IMR-90 (cell line): Measurements from ENCODE around the gene PNKD. TPM values are rescaled to one million over a fixed set of nuclear protein-coding genes. Genes with fewer than 3 reads are reported as not detected.

Experiments
- ATAC-seq: fragments of 200-7000 bp; cut with Tn5 transposase; 2 replicates; pipeline ENCODE4 v1.9.1; 2020; ENCODE audit warnings: low read depth, mild to moderate bottlenecking, moderate library complexity
- BruUV-seq: library from RNA; stranded (reverse); fragments of 400-500 nt; replicated peaks from 2 replicates; lab custom pipeline; 2021; lab: Mats Ljungman, UMichigan
- CTCF ChIA-PET: fragments of 300-600 bp; formaldehyde crosslinking; extraction: SDS; loops from one replicate; lab custom pipeline; 2021; ENCODE audit warnings: antibody characterized with exemption; lab: Yijun Ruan, JAX
- POLR2A ChIA-PET: fragments of 300-600 bp; sonication (Branson Sonifier 250); formaldehyde crosslinking; loops from one replicate; lab custom pipeline; 2022; ENCODE audit warnings: antibody characterized with exemption; ENCODE audit not compliant: unreplicated experiment; lab: Charles Lee
- DNase-seq: peaks from one replicate; pipeline ENCODE4 v3.0.0; 2013
- H2AFZ ChIP-seq: replicated peaks from 2 replicates; pipeline ENCODE3; 2013; ENCODE audit warnings: low read length, mild to moderate bottlenecking; ENCODE audit not compliant: poor library complexity
- H2AK5ac ChIP-seq: 2 replicates; pipeline ENCODE4 v1.6.1; 2013; ENCODE audit warnings: low read depth, low read length, inconsistent platforms
- H2AK9ac ChIP-seq: replicated peaks from 2 replicates; pipeline ENCODE3; 2013; ENCODE audit warnings: mild to moderate bottlenecking, low read depth, low read length, moderate library complexity; ENCODE audit not compliant: poor library complexity
- H2BK120ac ChIP-seq: 2 replicates; pipeline ENCODE4 v1.6.1; 2013; ENCODE audit warnings: low read depth, low read length, inconsistent platforms
- H2BK15ac ChIP-seq: 3 replicates; pipeline ENCODE4 v1.6.1; 2013; ENCODE audit warnings: low read depth, low read length, inconsistent platforms
- H2BK20ac ChIP-seq: 2 replicates; pipeline ENCODE4 v1.6.1; 2013; ENCODE audit warnings: low read depth, mild to moderate bottlenecking, inconsistent platforms, low read length, moderate library complexity
- H2BK5ac ChIP-seq: 2 replicates; pipeline ENCODE4 v1.6.1; 2013; ENCODE audit warnings: mild to moderate bottlenecking, low read depth, low read length, inconsistent platforms; ENCODE audit not compliant: poor library complexity, severe bottlenecking
- H3K14ac ChIP-seq: replicated peaks from 2 replicates; pipeline ENCODE4 v1.6.1; 2013; ENCODE audit warnings: low read depth, low read length, inconsistent platforms
- H3K18ac ChIP-seq: 2 replicates; pipeline ENCODE4 v1.6.1; 2013; ENCODE audit warnings: low read depth, low read length, control low read depth
- H3K23ac ChIP-seq: 2 replicates; pipeline ENCODE4 v1.6.1; 2013; ENCODE audit warnings: low read depth, low read length, inconsistent platforms
- H3K27ac ChIP-seq: 2 replicates; pipeline ENCODE4 v1.5.1; 2013; ENCODE audit warnings: mild to moderate bottlenecking, control low read depth, low read length; ENCODE audit not compliant: insufficient read depth
- H3K27me3 ChIP-seq: 2 replicates; pipeline ENCODE4 v1.6.1; 2013; ENCODE audit warnings: low read length; ENCODE audit not compliant: control insufficient read depth, insufficient read depth
- H3K36me3 ChIP-seq: 2 replicates; pipeline ENCODE4 v1.6.1; 2013; ENCODE audit warnings: low read length, mixed read lengths; ENCODE audit not compliant: control insufficient read depth, insufficient read depth
- H3K4ac ChIP-seq: 2 replicates; pipeline ENCODE4 v1.6.1; 2013; ENCODE audit warnings: low read depth, low read length, inconsistent platforms
- H3K4me1 ChIP-seq: 2 replicates; pipeline ENCODE4 v1.6.1; 2013; ENCODE audit warnings: low read length, mixed read lengths; ENCODE audit not compliant: control insufficient read depth, insufficient read depth
- H3K4me2 ChIP-seq: 2 replicates; pipeline ENCODE4 v1.6.1; 2013; ENCODE audit warnings: low read depth, mild to moderate bottlenecking, control low read depth, low read length, moderate library complexity
- H3K4me3 ChIP-seq: 2 replicates; pipeline ENCODE4 v1.5.1; 2013; ENCODE audit warnings: low read depth, mild to moderate bottlenecking, control low read depth, low read length, moderate library complexity; ENCODE audit not compliant: insufficient read depth
- H3K56ac ChIP-seq: 2 replicates; pipeline ENCODE4 v1.6.1; 2013; ENCODE audit warnings: low read length, inconsistent platforms; ENCODE audit not compliant: insufficient read depth; ENCODE audit errors: extremely low read depth
- H3K79me1 ChIP-seq, 2 experiments: 2 replicates each; pipeline ENCODE4 v1.6.1; 2013; ENCODE audit warnings: low read length in 2 of 2, inconsistent platforms in 1 of 2, low read depth in 1 of 2
- H3K9ac ChIP-seq: 2 replicates; pipeline ENCODE4 v1.6.1; 2013; ENCODE audit warnings: low read depth, low read length, control low read depth
- H3K9me1 ChIP-seq: 2 replicates; pipeline ENCODE4 v1.6.1; 2013; ENCODE audit warnings: low read length, inconsistent platforms; ENCODE audit not compliant: insufficient read depth
- H3K9me3 ChIP-seq: 2 replicates; pipeline ENCODE4 v1.6.1; 2013; ENCODE audit warnings: low read length; ENCODE audit not compliant: control insufficient read depth, insufficient read depth
- H4K20me1 ChIP-seq: 2 replicates; pipeline ENCODE4 v1.6.1; 2013; ENCODE audit warnings: low read length, inconsistent platforms; ENCODE audit not compliant: insufficient read depth
- H4K5ac ChIP-seq: 2 replicates; pipeline ENCODE4 v1.6.1; 2013; ENCODE audit warnings: mild to moderate bottlenecking, low read depth, low read length, control low read depth
- H4K8ac ChIP-seq, 2 experiments: 2 replicates each; pipeline ENCODE4 v1.6.1; 2013; ENCODE audit warnings: low read depth in 2 of 2, low read length in 2 of 2, control low read depth in 1 of 2, inconsistent platforms in 1 of 2
- H4K91ac ChIP-seq: 2 replicates; pipeline ENCODE4 v1.6.1; 2013; ENCODE audit warnings: low read depth, low read length, inconsistent platforms; ENCODE audit not compliant: insufficient read depth
- BHLHE40 ChIP-seq: fragments of 150-350 bp; IDR thresholded peaks from 2 replicates; pipeline ENCODE4 v1.6.1; 2016; ENCODE audit warnings: mild to moderate bottlenecking, low read depth, low read length
- CEBPB ChIP-seq: IDR thresholded peaks from 2 replicates; pipeline ENCODE4 v1.6.1; 2012; ENCODE audit warnings: low read depth, low read length, improper control_type of control experiment
- CHD1 ChIP-seq: IDR thresholded peaks from 2 replicates; pipeline ENCODE4 v1.6.1; 2012; ENCODE audit warnings: low read depth, low read length, improper control_type of control experiment
- CTCF ChIP-seq: conservative IDR thresholded peaks from 2 replicates; pipeline ENCODE4 v1.5.1; 2012; ENCODE audit warnings: mild to moderate bottlenecking, low read depth, low read length, improper control_type of control experiment
- ELK1 ChIP-seq: fragments of 150-350 bp; IDR thresholded peaks from 2 replicates; pipeline ENCODE4 v1.6.1; 2016; ENCODE audit warnings: low read depth, mild to moderate bottlenecking, low read length, moderate library complexity, borderline replicate concordance
- FOS ChIP-seq: fragments of 150-350 bp; IDR thresholded peaks from 2 replicates; pipeline ENCODE4 v1.6.1; 2016; ENCODE audit warnings: low read depth, low read length
- MAFK ChIP-seq: IDR thresholded peaks from 2 replicates; pipeline ENCODE4 v1.6.1; 2012; ENCODE audit warnings: low read depth, low read length, improper control_type of control experiment
- MAZ ChIP-seq: IDR thresholded peaks from 2 replicates; pipeline ENCODE4 v1.6.1; 2012; ENCODE audit warnings: low read depth, mild to moderate bottlenecking, low read length, improper control_type of control experiment, moderate library complexity, borderline replicate concordance
- MXI1 ChIP-seq: IDR thresholded peaks from 2 replicates; pipeline ENCODE4 v1.6.1; 2012; ENCODE audit warnings: low read depth, mild to moderate bottlenecking, low read length, moderate library complexity, borderline replicate concordance
- NFE2L2 ChIP-seq: fragments of 150-350 bp; IDR thresholded peaks from 2 replicates; pipeline ENCODE4 v1.6.1; 2016; ENCODE audit warnings: low read depth, mild to moderate bottlenecking, low read length
- POLR2A ChIP-seq: IDR thresholded peaks from 2 replicates; pipeline ENCODE4 v1.6.1; 2012; ENCODE audit warnings: mild to moderate bottlenecking, low read depth, low read length
- RAD21 ChIP-seq: IDR thresholded peaks from 2 replicates; pipeline ENCODE4 v1.6.1; 2012; ENCODE audit warnings: low read length, improper control_type of control experiment
- RCOR1 ChIP-seq: IDR thresholded peaks from 2 replicates; pipeline ENCODE4 v1.6.1; 2012; ENCODE audit warnings: mild to moderate bottlenecking, low read length, improper control_type of control experiment; ENCODE audit not compliant: insufficient replicate concordance
- RFX5 ChIP-seq: IDR thresholded peaks from 2 replicates; pipeline ENCODE4 v1.8.0; 2012; ENCODE audit warnings: low read depth, mild to moderate bottlenecking, low read length, moderate library complexity
- SMC3 ChIP-seq: fragments of 150-350 bp; IDR thresholded peaks from 2 replicates; pipeline ENCODE4 v1.6.1; 2016; ENCODE audit warnings: low read depth, mild to moderate bottlenecking, antibody characterized with exemption, low read length, moderate library complexity
- WGBS, 2 experiments: methylation state at CpG; one replicate each; pipeline versions ENCODE4 v1.1.5 to v1.1.7; 2013; ENCODE audit warnings: missing lambda C conversion rate in 2 of 2; ENCODE audit not compliant: insufficient read length in 1 of 2; ENCODE audit errors: extremely low coverage in 2 of 2; 5-methylcytosine and 5-hydroxymethylcytosine counted together
- dilution Hi-C: fragments of 300-500 bp; cut with HindIII; formaldehyde crosslinking; loops from one replicate; pipeline ENCODE4 v1.14.3; 2018; ENCODE audit warnings: low sequenced_read_pairs; ENCODE audit not compliant: unreplicated experiment
- in situ Hi-C: fragments of 300-500 bp; cut with MboI; formaldehyde crosslinking; loops from 3 replicates; pipeline ENCODE4 v1.14.3; 2019; ENCODE audit warnings: low sequenced_read_pairs, inconsistent platforms, mixed read lengths
- intact Hi-C: fragments of 100-400 bp; cut with micrococcal nuclease; formaldehyde crosslinking; loops from 2 replicates; pipeline ENCODE4 v1.10.0; 2022
- polyA plus RNA-seq, 3 experiments: library from polyadenylated mRNA; depleted of rRNA; stranded (reverse); fragments of >200 nt; gene quantifications; 2 replicates each; pipeline ENCODE4 v1.2.3, GENCODE V29; 2012; ENCODE audit warnings: low replicate concordance in 1 of 3
- total RNA-seq: library from RNA; depleted of rRNA; stranded (reverse); fragments of >200 nt; gene quantifications from 2 replicates; pipeline ENCODE4 v1.2.3, GENCODE V29; 2012
- TF ChIP-seq, protein P1 (sequence below): fragments of 150-350 bp; IDR thresholded peaks from 2 replicates; pipeline ENCODE4 v1.6.1; 2017; ENCODE audit warnings: mild to moderate bottlenecking, antibody characterized with exemption, low read length, low read depth

Gene PNKD
- total and polyA plus RNA-seq, 2 of the 4 experiments (the other 2 are of a cell fraction): 19.2 to 68.5 TPM

- no peaks in the 10 kb centered on the region for H3K9me3 ChIP-seq
- no peaks in the 10 kb centered on the region for H3K27me3 ChIP-seq
- no peak overlapping the region for H3K9ac ChIP-seq
- 94% methylated on average over 5 of the region's 7 CpGs; no CpG with 5 or more reads in 1 of the 2 experiments for WGBS, 2 experiments
- H2BK5ac ChIP-seq: peak overlapping the region; percentile 21
- TF ChIP-seq SMC3: no peak
- TF ChIP-seq MXI1: no peak
- TF ChIP-seq MAZ: no peak
- no peak for TF ChIP-seq POLR2A
- TF ChIP-seq, protein P1, sequence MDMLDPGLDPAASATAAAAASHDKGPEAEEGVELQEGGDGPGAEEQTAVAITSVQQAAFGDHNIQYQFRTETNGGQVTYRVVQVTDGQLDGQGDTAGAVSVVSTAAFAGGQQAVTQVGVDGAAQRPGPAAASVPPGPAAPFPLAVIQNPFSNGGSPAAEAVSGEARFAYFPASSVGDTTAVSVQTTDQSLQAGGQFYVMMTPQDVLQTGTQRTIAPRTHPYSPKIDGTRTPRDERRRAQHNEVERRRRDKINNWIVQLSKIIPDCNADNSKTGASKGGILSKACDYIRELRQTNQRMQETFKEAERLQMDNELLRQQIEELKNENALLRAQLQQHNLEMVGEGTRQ: no peak
- no peak for TF ChIP-seq ELK1
- TF ChIP-seq NFE2L2: no peak
- no peak for TF ChIP-seq MAFK
- TF ChIP-seq CHD1: no peak
- TF ChIP-seq BHLHE40: no peak
- no peak for TF ChIP-seq RAD21
- no peak for TF ChIP-seq RFX5
- TF ChIP-seq CEBPB: no peak
- TF ChIP-seq FOS: no peak
- TF ChIP-seq RCOR1: no peak
- no peak for TF ChIP-seq CTCF
- peaks cover 4% of the 10 kb centered on the region; the same call in 1 of the 2 replicates for H3K4me1 ChIP-seq
- CTCF ChIA-PET: interaction anchor here (1.3 kb wide), 1 partner anchor 26 kb away, joined by 3 read pairs; the partner anchor contains the start of gene PNKD
- H2BK15ac ChIP-seq: no peak overlapping the region
- H3K27ac ChIP-seq: no peak overlapping the region
- H4K91ac ChIP-seq: no peak overlapping the region
- no TSS peak for BruUV-seq
- H3K9me1 ChIP-seq: peaks cover 5% of the 10 kb centered on the region
- H3K4me2 ChIP-seq: no peak overlapping the region
- H4K8ac ChIP-seq: no peak overlapping the region
- no peak overlapping the region for H3K18ac ChIP-seq
- H2AFZ ChIP-seq: no peak overlapping the region
- peak overlapping the region; percentile 8; the same call in 1 of the 2 replicates for H2AK5ac ChIP-seq
- no peak overlapping the region for H3K14ac ChIP-seq
- H3K79me1 ChIP-seq: peaks cover 0 to 4% of the 10 kb centered on the region in 2 experiments; a peak in 2 of 4 replicates
- intact Hi-C loops (no loop called here), dilution Hi-C loops (no loop called here), in situ Hi-C loops (no loop called here)
- no peak overlapping the region for H3K56ac ChIP-seq
- DNase-seq: no peak
- ATAC-seq: no peak
- H4K5ac ChIP-seq: no peak overlapping the region
- no peak overlapping the region for H3K4ac ChIP-seq
- no peaks in the 10 kb centered on the region for H4K20me1 ChIP-seq
- H3K23ac ChIP-seq: no peak overlapping the region
- no peaks in the 10 kb centered on the region for H3K36me3 ChIP-seq
- no peak overlapping the region for H2BK120ac ChIP-seq
- POLR2A ChIA-PET: interaction anchor here (0.6 to 1.5 kb wide), 2 partner anchors 10 to 26 kb away, joined by 3 read pairs; partner anchors contain the start of gene PNKD
- peak overlapping the region; percentile 44 for H2AK9ac ChIP-seq
- no peak overlapping the region for H2BK20ac ChIP-seq
- H3K4me3 ChIP-seq: no peak overlapping the region
Observed at GRCh38 chr2:218296847-218297246, 26.5 kb downstream of the PNKD start.
